Measurements from ENCODE around the gene TPK1. TPM values are rescaled to one million over a fixed set of nuclear protein-coding genes. Genes with fewer than 3 reads are reported as not detected.
A peak's percentile ranks its signal among the peaks of the same experiment; 100 is the strongest.

TPK1 gene
- 0.77 TPM for total RNA-seq (ENCODE audit: unreplicated experiment)
- long read RNA-seq, partial matches to known transcripts, result 1 of 3 reads
- long read RNA-seq, other reads (novel, unspliced or antisense), result 1 of 3 reads

- peak; percentile 82 for DNase-seq (ENCODE audit: low spot score)
- H3K4me1 Mint-ChIP-seq (ENCODE audit: unreplicated experiment), result peaks cover 11% of the 10 kb centered on the region
- TF ChIP-seq CTCF (IDR thresholded peaks at IDR 0.05; ENCODE audit: unreplicated experiment), result no peak
- H3K9me3 Mint-ChIP-seq (ENCODE audit: unreplicated experiment), result peaks cover 4% of the 10 kb centered on the region
- peak within 1 kb of the TSS; percentile 71 for H3K27ac Mint-ChIP-seq (ENCODE audit: unreplicated experiment)
- no peaks in the 10 kb centered on the region for H3K36me3 Mint-ChIP-seq (ENCODE audit: low read depth, unreplicated experiment)
- H3K27me3 Mint-ChIP-seq (ENCODE audit: unreplicated experiment), result peaks cover 5% of the 10 kb centered on the region
- H3K4me3 Mint-ChIP-seq (ENCODE audit: unreplicated experiment), result peak within 1 kb of the TSS; percentile 98
Observed at GRCh38 chr7:144835652-144836544, at the start of gene TPK1. Gene TPK1 (minus strand): TSS chr7:144836053. CDS start chr7:144835602, 451 bp downstream.

DNA sequence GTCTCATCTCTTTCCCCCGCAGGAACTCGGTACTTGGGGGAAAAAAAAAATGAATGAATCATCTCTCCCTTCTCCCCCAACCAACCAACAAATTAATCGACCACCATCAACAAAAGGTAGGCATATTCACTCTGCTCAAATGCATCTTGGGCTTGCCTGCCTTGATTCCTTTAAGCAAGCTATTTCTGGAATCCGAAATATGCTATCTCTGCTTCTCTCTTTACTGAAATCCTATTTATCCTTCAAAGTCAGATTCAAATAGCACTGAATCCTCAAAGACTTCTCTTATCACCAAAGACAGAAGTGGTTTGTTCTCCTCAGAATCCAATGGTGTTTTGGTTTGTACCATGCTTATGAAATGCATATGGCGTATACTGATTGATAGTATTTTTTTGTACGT, 49.6 kb upstream of the TPK1 start:
- Mint-ChIP-seq H3K4me3 (ENCODE audit: unreplicated experiment) (no peak overlapping the region), H3K9me3 (ENCODE audit: unreplicated experiment) (no peaks in the 10 kb centered on the region), H3K4me1 (ENCODE audit: unreplicated experiment) (no peaks in the 10 kb centered on the region), H3K36me3 (ENCODE audit: low read depth, unreplicated experiment) (no peaks in the 10 kb centered on the region), H3K27ac (ENCODE audit: unreplicated experiment) (no peak overlapping the region), H3K27me3 (ENCODE audit: unreplicated experiment) (no peaks in the 10 kb centered on the region)
- DNase-seq (ENCODE audit: low spot score), result no peak
- no peak for TF ChIP-seq CTCF (IDR thresholded peaks at IDR 0.05; ENCODE audit: unreplicated experiment)

DNA sequence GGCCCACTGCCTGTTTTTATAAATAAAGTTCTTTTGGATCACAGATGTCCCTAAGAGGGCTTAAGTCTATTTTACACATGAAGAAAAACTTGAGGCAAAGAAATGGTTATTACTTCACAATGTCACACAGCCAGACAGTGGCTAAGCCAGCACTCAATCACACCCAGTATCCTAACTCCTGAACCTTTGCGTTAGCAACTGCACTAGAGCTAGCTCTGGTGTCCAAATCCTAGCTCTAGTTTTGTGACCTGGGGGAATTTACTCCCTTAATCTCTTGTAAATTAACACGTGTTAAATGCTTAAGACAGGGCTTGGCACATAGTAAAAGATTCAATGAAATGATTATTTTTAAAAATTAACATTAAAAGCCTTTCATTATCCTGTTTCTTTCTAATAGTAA, 49.0 kb upstream of the TPK1 start:
- DNase-seq (ENCODE audit: low spot score), result no peak
- no peaks in the 10 kb centered on the region for H3K27me3 Mint-ChIP-seq (ENCODE audit: unreplicated experiment)
- no peak overlapping the region for H3K27ac Mint-ChIP-seq (ENCODE audit: unreplicated experiment)
- H3K36me3 Mint-ChIP-seq (ENCODE audit: low read depth, unreplicated experiment), result no peaks in the 10 kb centered on the region
- TF ChIP-seq CTCF (IDR thresholded peaks at IDR 0.05; ENCODE audit: unreplicated experiment), result no peak
- no peaks in the 10 kb centered on the region for H3K9me3 Mint-ChIP-seq (ENCODE audit: unreplicated experiment)
- H3K4me3 Mint-ChIP-seq (ENCODE audit: unreplicated experiment), result no peak overlapping the region
- H3K4me1 Mint-ChIP-seq (ENCODE audit: unreplicated experiment), result no peaks in the 10 kb centered on the region

- no peak for TF ChIP-seq CTCF (IDR thresholded peaks at IDR 0.05; ENCODE audit: unreplicated experiment)
- DNase-seq (ENCODE audit: low spot score), result no peak
- H3K4me3 Mint-ChIP-seq (ENCODE audit: unreplicated experiment), result no peak overlapping the region
- no peaks in the 10 kb centered on the region for H3K27me3 Mint-ChIP-seq (ENCODE audit: unreplicated experiment)
- no peaks in the 10 kb centered on the region for H3K9me3 Mint-ChIP-seq (ENCODE audit: unreplicated experiment)
- H3K4me1 Mint-ChIP-seq (ENCODE audit: unreplicated experiment), result no peaks in the 10 kb centered on the region
- no peaks in the 10 kb centered on the region for H3K36me3 Mint-ChIP-seq (ENCODE audit: low read depth, unreplicated experiment)
- no peak overlapping the region for H3K27ac Mint-ChIP-seq (ENCODE audit: unreplicated experiment)
Observed at GRCh38 chr7:144873316-144873845, 37.5 kb upstream of the TPK1 start.

GRCh38 chr7:144869082-144869481, 33.2 kb upstream of the TPK1 start:
- H3K4me3 Mint-ChIP-seq (ENCODE audit: unreplicated experiment), result no peak overlapping the region
- no peak for TF ChIP-seq CTCF (IDR thresholded peaks at IDR 0.05; ENCODE audit: unreplicated experiment)
- no peaks in the 10 kb centered on the region for H3K4me1 Mint-ChIP-seq (ENCODE audit: unreplicated experiment)
- no peaks in the 10 kb centered on the region for H3K9me3 Mint-ChIP-seq (ENCODE audit: unreplicated experiment)
- H3K27me3 Mint-ChIP-seq (ENCODE audit: unreplicated experiment), result no peaks in the 10 kb centered on the region
- no peak for DNase-seq (ENCODE audit: low spot score)
- no peaks in the 10 kb centered on the region for H3K36me3 Mint-ChIP-seq (ENCODE audit: low read depth, unreplicated experiment)
- no peak overlapping the region for H3K27ac Mint-ChIP-seq (ENCODE audit: unreplicated experiment)
